ENCODE data around the gene ZNF460.

ZNF460 gene

GRCh38 chr19:57293719-57294118 is 13.4 kb downstream of the ZNF460 start:
- H3K9me3 ChIP-seq (ENCODE audit: control extremely low read depth in 1 of 5, control insufficient read depth in 4 of 5, insufficient read depth in 2 of 5, low read depth in 1 of 5, low read length in 4 of 5): peaks cover 11 to 58% (median 24%) of the 10 kb centered on the region in 5 experiments
- no peaks in the 10 kb centered on the region for H3K4me1 ChIP-seq (ENCODE audit: control extremely low read depth in 1 of 4, control insufficient read depth in 4 of 4, insufficient read depth in 4 of 4, low read length in 3 of 4)
- WGBS (ENCODE audit: insufficient coverage): no CpG with 5 or more reads among the region's 1 CpG
- no peak overlapping the region for H3K27ac ChIP-seq (ENCODE audit: insufficient read depth in 1 of 2, low read depth in 1 of 2, low read length in 2 of 2, poor library complexity in 1 of 2, severe bottlenecking in 2 of 2)
- CTCF ChIA-PET: interaction anchor here (2.2 kb wide), 1 partner anchor 9 kb away, joined by 8 read pairs; no protein-coding TSS in a partner anchor
- H3K36me3 ChIP-seq (ENCODE audit: control insufficient read depth in 4 of 4, insufficient read depth in 4 of 4, low read length in 3 of 4): peaks cover 49 to 83% (median 59%) of the 10 kb centered on the region in 4 experiments
- DNase-seq: no peak
- no peaks in the 10 kb centered on the region for H3K27me3 ChIP-seq (replicated peaks in 2 of 5; ENCODE audit: control insufficient read depth in 4 of 5, insufficient read depth in 5 of 5, low read length in 4 of 5)
- H3K4me3 ChIP-seq (ENCODE audit: control insufficient read depth in 1 of 7, extremely low read depth in 1 of 7, insufficient read depth in 4 of 7, low read depth in 2 of 7, low read length in 6 of 7): no peak overlapping the region
- POLR2A ChIA-PET: no interaction called here

GRCh38 chr19:57302020-57302465 is 21.8 kb downstream of the ZNF460 start:
- 100% methylated on average over 1 of the region's 1 CpG for WGBS (ENCODE audit: insufficient coverage)

GRCh38 chr19:57302727-57303401 is 22.6 kb downstream of the ZNF460 start:
- H3K4me3 ChIP-seq (ENCODE audit: control insufficient read depth in 1 of 7, extremely low read depth in 1 of 7, insufficient read depth in 4 of 7, low read depth in 2 of 7, low read length in 6 of 7): no peak overlapping the region
- H3K27ac ChIP-seq (ENCODE audit: insufficient read depth in 1 of 2, low read depth in 1 of 2, low read length in 2 of 2, poor library complexity in 1 of 2, severe bottlenecking in 2 of 2): no peak overlapping the region
- POLR2A ChIA-PET: interaction anchor here (0.5 to 1.5 kb wide), 2 partner anchors 23 to 47 kb away, joined by 3 to 4 read pairs; partner anchors contain the start of gene ZNF460
- H3K9me3 ChIP-seq (ENCODE audit: control extremely low read depth in 1 of 5, control insufficient read depth in 4 of 5, insufficient read depth in 2 of 5, low read depth in 1 of 5, low read length in 4 of 5): peaks cover 0 to 4% (median 1%) of the 10 kb centered on the region in 5 experiments
- no peaks in the 10 kb centered on the region for H3K4me1 ChIP-seq (ENCODE audit: control extremely low read depth in 1 of 4, control insufficient read depth in 4 of 4, insufficient read depth in 4 of 4, low read length in 3 of 4)
- H3K27me3 ChIP-seq (replicated peaks in 2 of 5; ENCODE audit: control insufficient read depth in 4 of 5, insufficient read depth in 5 of 5, low read length in 4 of 5): no peaks in the 10 kb centered on the region
- no peak for DNase-seq
- peaks cover 8 to 40% (median 28%) of the 10 kb centered on the region in 4 experiments for H3K36me3 ChIP-seq (ENCODE audit: control insufficient read depth in 4 of 4, insufficient read depth in 4 of 4, low read length in 3 of 4)
- WGBS (ENCODE audit: insufficient coverage): 98% methylated on average over 5 of the region's 7 CpGs
- CTCF ChIA-PET: interaction anchor here (2.2 kb wide), 1 partner anchor 10 kb away, joined by 8 read pairs; no protein-coding TSS in a partner anchor

More at GRCh38 chr19:57302020-57302465, 21.8 kb downstream of the ZNF460 start:
- Histone ChIP-seq H3K27me3 (replicated peaks in 2 of 5; ENCODE audit: control insufficient read depth in 4 of 5, insufficient read depth in 5 of 5, low read length in 4 of 5) (no peaks in the 10 kb centered on the region), H3K9me3 (ENCODE audit: control extremely low read depth in 1 of 5, control insufficient read depth in 4 of 5, insufficient read depth in 2 of 5, low read depth in 1 of 5, low read length in 4 of 5) (peaks cover 0 to 4% (median 1%) of the 10 kb centered on the region in 5 experiments), H3K4me1 (ENCODE audit: control extremely low read depth in 1 of 4, control insufficient read depth in 4 of 4, insufficient read depth in 4 of 4, low read length in 3 of 4) (no peaks in the 10 kb centered on the region), H3K27ac (ENCODE audit: insufficient read depth in 1 of 2, low read depth in 1 of 2, low read length in 2 of 2, poor library complexity in 1 of 2, severe bottlenecking in 2 of 2) (no peak overlapping the region), H3K36me3 (ENCODE audit: control insufficient read depth in 4 of 4, insufficient read depth in 4 of 4, low read length in 3 of 4) (peaks cover 8 to 42% (median 30%) of the 10 kb centered on the region in 4 experiments), H3K4me3 (ENCODE audit: control insufficient read depth in 1 of 7, extremely low read depth in 1 of 7, insufficient read depth in 4 of 7, low read depth in 2 of 7, low read length in 6 of 7) (no peak overlapping the region)
- ChIA-PET POLR2A (no interaction called here), CTCF (interaction anchor here (2.2 kb wide), 1 partner anchor 9 kb away, joined by 8 read pairs; no protein-coding TSS in a partner anchor)
- no peak for DNase-seq

- Histone ChIP-seq H3K4me1 (ENCODE audit: control extremely low read depth in 1 of 4, control insufficient read depth in 4 of 4, insufficient read depth in 4 of 4, low read length in 3 of 4) (no peaks in the 10 kb centered on the region), H3K4me3 (ENCODE audit: control insufficient read depth in 1 of 7, extremely low read depth in 1 of 7, insufficient read depth in 4 of 7, low read depth in 2 of 7, low read length in 6 of 7) (no peak overlapping the region), H3K36me3 (ENCODE audit: control insufficient read depth in 4 of 4, insufficient read depth in 4 of 4, low read length in 3 of 4) (peaks cover 5 to 36% (median 18%) of the 10 kb centered on the region in 4 experiments), H3K27ac (ENCODE audit: insufficient read depth in 1 of 2, low read depth in 1 of 2, low read length in 2 of 2, poor library complexity in 1 of 2, severe bottlenecking in 2 of 2) (no peak overlapping the region), H3K27me3 (replicated peaks in 2 of 5; ENCODE audit: control insufficient read depth in 4 of 5, insufficient read depth in 5 of 5, low read length in 4 of 5) (no peaks in the 10 kb centered on the region), H3K9me3 (ENCODE audit: control extremely low read depth in 1 of 5, control insufficient read depth in 4 of 5, insufficient read depth in 2 of 5, low read depth in 1 of 5, low read length in 4 of 5) (peaks cover 0 to 5% (median 1%) of the 10 kb centered on the region in 5 experiments)
- POLR2A ChIA-PET: no interaction called here
- 0% methylated on average over 1 of the region's 1 CpG for WGBS (ENCODE audit: insufficient coverage)
- CTCF ChIA-PET: no interaction called here
- DNase-seq: no peak
Observed at GRCh38 chr19:57305056-57305455, 24.8 kb downstream of the ZNF460 start.

GRCh38 chr19:57308514-57308913 is 28.2 kb downstream of the ZNF460 start:
- H3K27me3 ChIP-seq (replicated peaks in 2 of 5; ENCODE audit: control insufficient read depth in 4 of 5, insufficient read depth in 5 of 5, low read length in 4 of 5): peaks cover 0 to 7% (median 1%) of the 10 kb centered on the region in 5 experiments
- no peaks in the 10 kb centered on the region for H3K4me1 ChIP-seq (ENCODE audit: control extremely low read depth in 1 of 4, control insufficient read depth in 4 of 4, insufficient read depth in 4 of 4, low read length in 3 of 4)
- ChIA-PET POLR2A (no interaction called here), CTCF (no interaction called here)
- H3K4me3 ChIP-seq (ENCODE audit: control insufficient read depth in 1 of 7, extremely low read depth in 1 of 7, insufficient read depth in 4 of 7, low read depth in 2 of 7, low read length in 6 of 7): no peak overlapping the region
- H3K9me3 ChIP-seq (ENCODE audit: control extremely low read depth in 1 of 5, control insufficient read depth in 4 of 5, insufficient read depth in 2 of 5, low read depth in 1 of 5, low read length in 4 of 5): peaks cover 0 to 5% (median 1%) of the 10 kb centered on the region in 5 experiments
- DNase-seq: no peak
- H3K36me3 ChIP-seq (ENCODE audit: control insufficient read depth in 4 of 4, insufficient read depth in 4 of 4, low read length in 3 of 4): peaks cover 0 to 6% (median 2%) of the 10 kb centered on the region in 4 experiments
- H3K27ac ChIP-seq (ENCODE audit: insufficient read depth in 1 of 2, low read depth in 1 of 2, low read length in 2 of 2, poor library complexity in 1 of 2, severe bottlenecking in 2 of 2): no peak overlapping the region

- WGBS (ENCODE audit: insufficient coverage): 93% methylated on average over 2 of the region's 2 CpGs
- ChIA-PET CTCF (no interaction called here), POLR2A (no interaction called here)
- Histone ChIP-seq H3K27me3 (replicated peaks in 2 of 5; ENCODE audit: control insufficient read depth in 4 of 5, insufficient read depth in 5 of 5, low read length in 4 of 5) (peaks cover 1 to 19% (median 8%) of the 10 kb centered on the region in 5 experiments), H3K4me1 (ENCODE audit: control extremely low read depth in 1 of 4, control insufficient read depth in 4 of 4, insufficient read depth in 4 of 4, low read length in 3 of 4) (no peaks in the 10 kb centered on the region), H3K36me3 (ENCODE audit: control insufficient read depth in 4 of 4, insufficient read depth in 4 of 4, low read length in 3 of 4) (no peaks in the 10 kb centered on the region), H3K4me3 (ENCODE audit: control insufficient read depth in 1 of 7, extremely low read depth in 1 of 7, insufficient read depth in 4 of 7, low read depth in 2 of 7, low read length in 6 of 7) (no peak overlapping the region), H3K27ac (ENCODE audit: insufficient read depth in 1 of 2, low read depth in 1 of 2, low read length in 2 of 2, poor library complexity in 1 of 2, severe bottlenecking in 2 of 2) (no peak overlapping the region), H3K9me3 (ENCODE audit: control extremely low read depth in 1 of 5, control insufficient read depth in 4 of 5, insufficient read depth in 2 of 5, low read depth in 1 of 5, low read length in 4 of 5) (peaks cover 0 to 5% (median 1%) of the 10 kb centered on the region in 5 experiments)
- DNase-seq: no peak
Observed at GRCh38 chr19:57310792-57311191, 30.5 kb downstream of the ZNF460 start.

- no peaks in the 10 kb centered on the region for H3K36me3 ChIP-seq (ENCODE audit: control insufficient read depth in 4 of 4, insufficient read depth in 4 of 4, low read length in 3 of 4)
- H3K4me1 ChIP-seq (ENCODE audit: control extremely low read depth in 1 of 4, control insufficient read depth in 4 of 4, insufficient read depth in 4 of 4, low read length in 3 of 4): no peaks in the 10 kb centered on the region
- CTCF ChIA-PET: no interaction called here
- H3K27ac ChIP-seq (ENCODE audit: insufficient read depth in 1 of 2, low read depth in 1 of 2, low read length in 2 of 2, poor library complexity in 1 of 2, severe bottlenecking in 2 of 2): no peak overlapping the region
- DNase-seq: no peak
- 100% methylated on average over 2 of the region's 4 CpGs for WGBS (ENCODE audit: insufficient coverage)
- H3K9me3 ChIP-seq (ENCODE audit: control extremely low read depth in 1 of 5, control insufficient read depth in 4 of 5, insufficient read depth in 2 of 5, low read depth in 1 of 5, low read length in 4 of 5): peaks cover 0 to 7% (median 2%) of the 10 kb centered on the region in 5 experiments
- peaks cover 1 to 47% (median 25%) of the 10 kb centered on the region in 5 experiments for H3K27me3 ChIP-seq (replicated peaks in 2 of 5; ENCODE audit: control insufficient read depth in 4 of 5, insufficient read depth in 5 of 5, low read length in 4 of 5)
- H3K4me3 ChIP-seq (ENCODE audit: control insufficient read depth in 1 of 7, extremely low read depth in 1 of 7, insufficient read depth in 4 of 7, low read depth in 2 of 7, low read length in 6 of 7): no peak overlapping the region
- POLR2A ChIA-PET: no interaction called here
Observed at GRCh38 chr19:57314146-57314545, 33.9 kb downstream of the ZNF460 start.

All from common myeloid progenitor, CD34-positive (primary cell).